Caki2 (cell line): ENCODE data around the gene BICD1. TPM values are rescaled to one million over a fixed set of nuclear protein-coding genes. Genes with fewer than 3 reads are reported as not detected.

ENCODE experiments used
- DNase-seq: peaks from one replicate; pipeline ENCODE4 v3.0.0-alpha.2; 2015; ENCODE audit warnings: low read depth
- in situ Hi-C: cut with HindIII; loops from 2 replicates; pipeline ENCODE4 v1.10.0; 2016; ENCODE audit warnings: low sequenced_read_pairs, low pct_unique_long_range_greater_than_20kb, mixed read lengths
- total RNA-seq: library from RNA; depleted of rRNA; stranded (reverse); fragments of >200 nt; shearing (Covaris generic); gene quantifications from 2 replicates; pipeline ENCODE4 v1.2.3, GENCODE V29; 2014; ENCODE audit warnings: low replicate concordance; rRNA removed

The BICD1 gene
- total RNA-seq, 1 experiment from 2014 or later = 11.1 TPM

DNA sequence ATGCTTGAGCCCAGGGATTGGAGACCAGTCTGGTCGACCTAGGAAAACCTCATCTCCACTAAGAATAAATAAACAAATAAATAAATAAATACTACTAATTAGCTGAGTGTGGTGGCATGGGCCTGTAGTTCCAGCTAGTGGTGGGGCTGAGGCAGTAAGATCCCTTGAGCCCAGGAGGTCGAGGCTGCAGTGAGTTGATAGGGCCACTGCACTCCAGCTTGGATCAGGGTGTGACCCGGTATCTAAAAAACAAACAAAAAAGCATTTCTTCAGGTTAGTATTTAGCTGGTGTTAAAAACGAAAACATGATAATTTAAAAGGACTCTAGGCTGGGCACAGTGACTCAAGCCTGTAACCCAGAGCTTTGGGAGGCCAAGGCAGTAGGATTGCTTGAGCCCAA lies 291.5 kb downstream of the BICD1 start:
- in situ Hi-C loops = no loop called here
- no peak for DNase-seq

DNA sequence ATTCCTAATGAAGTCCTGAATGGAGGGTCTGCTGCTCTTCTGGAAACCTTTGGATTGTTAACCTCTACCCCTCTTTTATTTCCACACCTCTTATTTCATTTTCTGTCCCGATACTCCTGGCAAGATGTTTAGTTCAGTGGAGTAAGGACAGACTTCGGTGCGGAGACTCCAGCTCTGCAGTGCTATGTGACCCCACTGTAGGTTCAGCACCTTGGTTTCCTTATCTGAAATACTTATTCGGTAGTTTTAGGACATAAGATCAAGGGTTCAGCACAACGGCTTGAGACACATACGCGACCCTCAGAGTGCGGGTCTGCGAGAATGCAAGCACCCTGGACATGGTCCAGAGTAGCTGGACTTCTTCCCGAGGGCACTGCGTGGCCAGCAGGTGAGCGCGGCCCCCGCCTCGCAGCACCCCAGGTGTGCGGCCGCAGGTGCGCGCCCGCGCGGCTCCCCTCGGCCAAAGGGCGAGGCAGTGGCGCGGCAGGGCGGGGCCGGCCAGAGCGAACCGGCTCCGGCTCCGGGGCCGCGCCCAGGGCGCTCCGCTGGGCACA lies 292.2 kb downstream of the BICD1 start:
- in situ Hi-C loops = no loop called here
- no peak for DNase-seq

DNA sequence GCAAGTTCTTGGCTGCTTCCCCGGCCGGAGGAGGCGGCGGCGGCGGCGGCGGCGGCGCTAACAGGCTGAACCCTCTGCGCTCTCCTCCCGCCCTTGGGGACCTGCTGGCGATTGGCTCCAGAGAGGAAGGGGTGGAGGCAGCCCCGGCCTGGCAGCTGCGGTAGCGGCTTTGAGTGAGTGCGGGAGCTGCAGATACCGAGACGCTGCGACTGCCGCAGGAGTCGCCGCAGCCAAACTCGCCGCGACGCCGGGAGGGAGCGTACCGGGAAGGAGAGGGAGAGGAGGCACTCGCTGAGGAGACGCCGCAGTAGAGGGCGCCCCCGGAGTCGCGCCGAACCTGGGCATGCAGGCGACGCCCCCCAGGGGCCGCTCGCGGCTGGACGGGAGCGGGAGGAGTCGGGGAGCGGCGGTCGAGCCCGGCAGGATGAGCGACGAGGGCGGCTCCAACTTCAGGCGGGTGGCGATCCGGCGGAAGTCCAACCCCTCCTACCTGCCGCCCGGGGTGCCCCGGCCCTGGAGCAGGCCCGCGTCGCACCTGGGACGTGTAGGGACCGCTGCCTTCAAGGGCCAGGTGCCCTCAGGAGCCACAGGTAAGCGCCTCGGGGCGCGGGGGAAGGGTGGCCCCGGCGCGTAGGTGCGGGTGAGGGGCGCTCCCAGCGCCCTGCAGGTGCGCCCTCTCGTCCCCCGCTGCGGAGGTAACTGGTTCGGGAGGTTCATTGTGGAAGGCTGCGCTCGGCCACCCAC lies 292.9 kb downstream of the BICD1 start, which contains the start of gene FGD4:
Gene FGD4, plus strand, starts transcription at position 189 of the 744 bp plus-strand sequence.
- in situ Hi-C loops = no loop called here
- DNase-seq = peak; percentile 97

DNA sequence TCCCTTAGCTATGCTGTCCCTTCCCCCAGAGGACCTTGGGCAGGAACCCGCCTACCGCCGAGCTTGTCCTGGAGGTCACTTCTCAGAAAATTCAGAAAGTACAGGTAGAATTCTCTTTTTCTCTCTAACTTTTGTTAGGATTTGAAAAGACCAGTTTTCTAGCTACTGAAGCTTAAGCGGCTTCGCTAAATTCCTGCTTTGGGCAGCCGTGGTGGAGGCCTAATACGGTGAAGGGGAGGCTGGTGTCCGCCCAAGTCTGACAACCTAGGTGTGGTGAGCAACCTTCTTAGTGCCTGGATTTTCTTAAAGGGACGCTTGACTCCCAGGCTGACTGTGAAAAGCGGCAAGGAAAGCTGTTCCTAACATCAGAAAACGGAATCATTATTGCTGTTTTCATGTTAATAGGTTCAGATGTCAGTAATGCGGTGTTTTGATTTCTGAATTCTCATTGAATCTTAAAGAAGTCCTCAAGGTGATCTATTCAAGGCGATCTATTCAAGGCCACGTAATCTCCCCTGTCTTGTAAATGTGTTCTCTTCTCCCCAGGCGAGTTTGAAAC lies 293.5 kb downstream of the BICD1 start:
- in situ Hi-C loops = no loop called here
- peak; percentile 50 for DNase-seq

DNA sequence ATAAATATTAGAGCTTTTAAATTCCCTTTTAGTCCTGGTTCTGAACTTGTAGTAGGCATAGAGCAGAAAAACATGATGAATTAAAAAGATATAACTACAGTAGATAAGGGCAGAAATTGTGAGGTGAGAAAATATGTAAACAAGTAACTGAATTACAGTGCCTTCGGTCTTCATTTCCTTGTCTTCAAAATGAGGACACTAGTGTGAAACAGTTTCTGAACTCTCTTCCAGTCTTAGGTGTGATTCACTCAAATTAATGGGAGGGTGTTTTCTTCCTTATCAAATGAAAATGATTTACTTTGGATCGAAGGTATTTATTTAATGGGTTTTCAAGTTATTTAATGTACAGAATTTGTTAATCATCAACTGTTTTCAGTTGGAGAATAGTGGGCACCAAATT lies 294.2 kb downstream of the BICD1 start:
- peak; percentile 48 for DNase-seq
- in situ Hi-C loops = no loop called here

DNA sequence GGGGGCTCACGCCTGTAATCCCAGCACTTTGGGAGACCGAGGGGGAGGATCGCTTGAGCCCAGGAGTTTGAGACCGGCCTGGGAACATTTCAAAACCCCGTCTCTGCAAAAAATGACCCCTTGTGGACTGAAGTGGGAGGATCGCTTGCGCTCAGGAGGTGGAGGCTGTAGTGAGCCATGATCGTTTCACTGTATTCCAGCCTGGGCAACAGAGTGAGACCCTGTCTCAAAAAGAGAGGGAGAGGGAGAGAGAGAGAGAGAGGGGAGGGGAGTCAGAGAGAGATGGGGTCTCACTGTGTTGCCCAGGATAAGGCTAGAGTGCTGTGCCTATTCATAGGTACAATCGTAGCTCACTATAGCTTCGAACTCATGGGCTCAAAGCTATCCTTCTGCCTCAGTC lies 295.5 kb downstream of the BICD1 start:
- no peak for DNase-seq
- in situ Hi-C loops = no loop called here

DNA sequence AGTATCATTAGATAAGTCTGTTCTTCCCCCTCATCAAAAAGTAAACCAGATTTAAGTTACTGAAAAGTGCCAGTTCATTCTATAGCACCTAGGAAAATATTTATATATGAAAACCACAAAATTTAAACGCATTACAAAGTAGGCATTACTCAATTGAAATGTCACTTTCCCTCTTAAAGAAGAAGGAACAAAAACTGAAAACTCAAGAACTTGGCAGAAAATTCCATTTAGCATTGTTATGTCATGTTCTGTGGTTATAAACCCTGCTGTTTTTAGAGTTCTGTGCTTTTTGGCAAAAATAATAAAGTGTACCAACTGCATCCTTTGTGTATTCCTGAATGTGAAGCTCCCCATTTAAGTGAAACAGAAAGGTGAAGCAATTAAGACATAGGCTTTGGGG lies 296.3 kb downstream of the BICD1 start:
- DNase-seq = no peak
- in situ Hi-C loops = no loop called here

DNA sequence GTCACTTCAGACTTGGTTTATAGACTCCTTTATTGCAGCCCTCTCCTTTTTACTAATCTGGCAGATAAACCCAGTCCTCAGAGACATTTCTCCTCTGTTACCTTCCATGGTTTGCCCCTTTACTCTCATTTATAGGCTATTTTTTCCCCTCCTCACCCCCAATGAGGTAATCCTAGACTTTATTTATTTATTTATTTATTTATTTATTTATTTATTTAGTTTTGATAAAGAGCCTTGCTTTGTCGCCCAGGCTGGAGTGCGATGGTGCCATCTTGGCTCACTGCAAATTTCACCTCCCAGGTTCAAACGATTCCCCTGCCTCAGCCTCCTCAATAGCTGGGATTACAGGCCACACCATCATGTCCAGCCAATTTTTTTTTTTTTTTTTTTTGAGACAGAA lies 301.1 kb downstream of the BICD1 start:
- in situ Hi-C loops = no loop called here
- DNase-seq = no peak

DNA sequence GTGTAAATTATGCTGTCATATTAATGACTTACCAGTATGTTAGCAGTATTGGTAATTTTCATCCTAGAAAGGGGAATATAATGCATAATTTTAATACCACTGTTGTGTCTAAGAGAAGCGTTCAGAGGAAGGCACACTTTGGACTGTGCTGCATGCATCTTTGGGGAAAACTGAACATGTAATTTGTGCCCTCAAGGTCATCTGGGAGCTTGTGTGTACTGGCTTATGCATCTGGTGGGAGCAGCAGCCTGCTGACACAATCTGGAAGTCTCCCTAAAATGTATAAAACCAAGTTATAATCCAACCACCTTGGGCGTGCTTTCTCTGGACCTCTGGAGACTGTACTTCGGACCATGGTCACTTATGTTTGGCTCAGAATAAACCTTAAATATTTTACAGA lies 306.8 kb downstream of the BICD1 start:
- in situ Hi-C loops = no loop called here
- no peak for DNase-seq

DNA sequence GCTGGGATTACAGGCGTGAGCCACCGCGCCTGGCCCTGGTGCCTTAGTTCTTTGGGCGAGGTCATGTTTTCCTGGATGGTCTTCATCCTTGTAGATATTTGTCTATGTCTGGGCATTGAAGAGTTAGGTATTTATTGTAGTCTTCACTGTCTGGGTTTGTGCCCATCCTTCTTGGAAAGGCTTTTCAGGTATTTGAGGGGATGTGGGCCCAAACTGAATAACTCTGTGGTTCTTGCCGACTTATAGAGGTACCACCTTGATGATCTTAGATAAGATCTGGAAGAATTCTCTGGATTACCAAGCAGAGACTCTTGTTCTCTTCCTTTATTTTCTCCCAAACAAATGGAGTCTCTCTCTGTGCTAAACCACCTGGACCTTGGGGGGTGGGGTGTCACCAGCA lies 311.6 kb downstream of the BICD1 start:
- in situ Hi-C loops = no loop called here
- no peak for DNase-seq

DNA sequence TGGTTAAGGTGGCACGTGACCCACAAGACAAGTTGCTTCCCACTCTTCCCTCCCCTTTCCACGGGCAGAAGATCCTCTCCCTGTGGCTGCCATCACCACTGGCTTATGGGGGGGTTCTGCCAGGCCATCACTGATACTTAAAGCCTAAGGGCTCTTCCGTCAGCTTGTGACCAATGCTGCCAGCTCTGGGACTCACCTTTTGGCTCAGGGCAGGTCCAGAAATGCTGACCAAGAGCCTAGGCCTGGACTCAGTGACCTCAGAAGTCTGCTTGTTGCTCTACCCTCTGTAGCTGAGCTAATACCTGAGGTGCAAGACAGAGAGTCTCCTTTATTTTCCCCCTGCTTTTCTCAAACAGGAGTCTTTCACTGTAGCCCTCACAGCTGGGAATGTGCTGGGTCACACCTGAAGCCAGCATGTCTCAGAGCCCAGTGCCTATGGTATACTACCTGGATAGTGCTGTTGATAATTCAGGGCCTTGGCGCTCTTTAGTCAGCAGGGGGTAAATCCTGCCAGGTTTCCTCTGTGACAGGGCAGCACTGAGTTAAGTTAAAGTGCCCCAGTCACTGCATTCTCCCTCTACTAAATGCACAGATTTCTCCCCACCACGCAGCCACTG lies 312.4 kb downstream of the BICD1 start:
- no peak for DNase-seq
- in situ Hi-C loops = no loop called here

DNA sequence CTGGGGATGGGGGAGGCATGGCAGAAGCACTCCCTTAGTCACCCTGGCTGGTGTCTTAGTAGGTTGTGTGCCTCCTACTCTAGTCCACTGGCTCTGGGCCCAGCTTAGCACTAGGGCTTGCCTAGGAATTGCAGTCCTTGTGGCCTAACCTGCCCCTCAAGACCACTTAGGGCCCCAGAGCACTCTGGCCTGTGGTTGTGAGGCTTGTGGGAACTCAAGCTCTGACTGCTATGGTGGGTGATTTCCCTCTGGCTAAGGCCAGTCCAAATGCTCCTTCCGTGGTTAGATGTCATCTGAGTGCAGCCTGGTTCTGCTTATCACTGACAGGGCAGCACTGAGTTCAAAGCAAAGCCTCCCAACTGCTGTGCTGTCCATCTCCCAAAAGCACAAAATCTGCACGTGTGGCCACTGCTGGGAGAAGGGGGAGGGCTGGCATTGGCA lies 312.9 kb downstream of the BICD1 start:
- in situ Hi-C loops = no loop called here
- no peak for DNase-seq

DNA sequence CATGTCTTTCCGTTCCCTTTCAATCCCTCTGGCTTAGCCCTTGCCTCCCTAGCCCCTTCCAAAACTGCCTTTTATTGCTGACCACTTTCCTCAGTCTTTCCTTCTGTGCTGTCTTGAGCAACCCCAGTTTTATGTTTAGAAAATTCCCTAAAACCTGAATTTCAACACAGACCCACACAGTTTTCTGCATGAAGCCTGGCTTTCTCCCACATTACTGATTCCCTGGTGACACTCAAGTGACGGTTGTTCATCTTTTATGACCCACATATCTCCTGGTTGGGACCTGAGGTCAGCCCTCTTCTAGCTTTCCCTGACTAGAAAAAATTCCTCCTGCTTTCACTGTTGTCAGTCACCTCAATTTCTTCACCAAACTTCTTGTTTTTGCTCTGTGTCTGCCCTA lies 313.7 kb downstream of the BICD1 start:
- DNase-seq = no peak
- in situ Hi-C loops = no loop called here

DNA sequence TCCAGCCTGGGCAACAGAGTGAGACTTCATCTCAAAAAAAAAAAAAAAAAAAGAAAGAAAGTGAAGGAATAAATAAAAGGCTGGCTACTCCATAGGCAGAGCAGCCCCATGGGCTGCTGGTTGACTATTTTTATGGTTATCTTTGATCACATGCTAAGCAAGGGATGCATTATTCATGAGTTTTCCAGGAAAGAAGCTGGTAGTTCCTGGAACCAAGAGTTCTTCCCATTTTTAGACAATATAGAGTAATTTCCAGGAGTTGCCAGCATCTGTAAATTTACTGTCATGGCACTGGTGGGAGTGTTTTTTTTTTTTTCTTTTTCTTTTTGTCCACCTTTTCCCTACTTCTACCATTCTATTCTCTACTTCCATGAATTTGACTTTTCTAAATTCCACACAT lies 316.9 kb downstream of the BICD1 start:
- in situ Hi-C loops = no loop called here
- DNase-seq = no peak

DNA sequence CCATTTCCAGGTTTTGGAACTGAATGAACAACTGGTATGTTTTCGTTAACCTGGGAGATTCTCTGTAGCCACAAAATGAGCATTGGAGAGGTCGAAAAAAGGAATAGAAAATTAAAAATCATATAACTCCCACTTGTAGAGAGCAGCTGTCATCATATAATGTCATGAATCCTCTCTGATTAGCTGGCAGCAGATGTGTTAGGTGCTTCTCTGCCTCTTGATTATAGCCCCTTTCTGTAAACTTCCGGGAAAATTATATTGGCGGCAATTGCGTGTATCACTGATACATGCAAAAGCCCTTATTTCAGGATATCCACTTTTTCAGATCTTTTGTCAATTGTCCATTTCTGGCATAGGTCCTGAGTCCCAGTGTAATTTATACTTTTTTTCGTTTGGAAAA lies 324.4 kb downstream of the BICD1 start:
- in situ Hi-C loops = no loop called here

More for the DNA sequence above, 324.4 kb downstream of the BICD1 start:
- DNase-seq = no peak

Other genes starting within 250 kb of the BICD1 start
- 7.9 and 11.1 TPM in 2 replicates for gene RESF1, start 147.4 kb upstream of the BICD1 start, total RNA-seq